ENCODE data around the gene RERE.

Gene RERE

DNA sequence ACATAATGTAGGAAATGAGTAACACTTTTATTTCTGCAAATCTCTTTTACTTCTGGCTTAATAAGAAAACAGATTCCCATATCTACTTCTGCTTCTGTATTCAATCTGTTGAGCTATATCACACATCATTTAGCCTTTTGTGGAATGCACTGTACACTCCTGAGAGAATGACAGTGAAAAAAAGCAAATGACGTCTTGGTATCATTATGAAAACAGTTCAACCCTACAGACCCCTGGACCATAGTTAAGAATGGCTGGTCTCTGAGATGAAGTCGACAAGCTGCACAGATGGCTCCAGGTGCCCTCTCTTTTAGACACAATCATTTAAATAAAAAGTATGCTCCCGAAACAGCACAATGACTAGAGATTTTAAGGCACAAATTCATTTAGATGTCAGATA is 247.0 kb downstream of the RERE start:
- no peak for DNase-seq (ENCODE audit: low read depth in 1 of 2, low spot score in 1 of 2)
- TF ChIP-seq JUND (IDR thresholded peaks at IDR 0.05; ENCODE audit: low read depth) = no peak
- in situ Hi-C loops (cut with HindIII; ENCODE audit: low pct_unique_long_range_greater_than_20kb, low sequenced_read_pairs) = no loop called here

DNA sequence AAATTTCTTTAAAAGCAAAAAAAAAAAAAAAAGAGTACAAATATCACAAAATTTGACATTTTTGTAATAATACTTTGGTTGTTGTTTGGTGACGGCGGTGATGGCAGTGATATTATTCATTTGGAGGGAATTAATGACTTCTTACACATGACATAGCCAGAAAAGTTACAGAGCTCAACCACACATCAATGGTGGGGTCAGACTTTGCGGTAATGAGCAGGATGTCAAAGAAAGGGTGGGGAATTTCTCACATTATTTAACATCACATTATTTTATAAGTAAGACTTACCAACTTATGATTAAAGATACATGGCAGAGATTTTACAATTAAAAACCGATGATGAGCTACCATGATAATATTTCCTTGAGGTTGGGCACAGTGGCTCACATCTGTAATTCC is 248.2 kb downstream of the RERE start:
- in situ Hi-C loops (cut with HindIII; ENCODE audit: low pct_unique_long_range_greater_than_20kb, low sequenced_read_pairs) = no loop called here
- DNase-seq (ENCODE audit: low read depth in 1 of 2, low spot score in 1 of 2) = no peak
- TF ChIP-seq JUND (IDR thresholded peaks at IDR 0.05; ENCODE audit: low read depth) = no peak

DNA sequence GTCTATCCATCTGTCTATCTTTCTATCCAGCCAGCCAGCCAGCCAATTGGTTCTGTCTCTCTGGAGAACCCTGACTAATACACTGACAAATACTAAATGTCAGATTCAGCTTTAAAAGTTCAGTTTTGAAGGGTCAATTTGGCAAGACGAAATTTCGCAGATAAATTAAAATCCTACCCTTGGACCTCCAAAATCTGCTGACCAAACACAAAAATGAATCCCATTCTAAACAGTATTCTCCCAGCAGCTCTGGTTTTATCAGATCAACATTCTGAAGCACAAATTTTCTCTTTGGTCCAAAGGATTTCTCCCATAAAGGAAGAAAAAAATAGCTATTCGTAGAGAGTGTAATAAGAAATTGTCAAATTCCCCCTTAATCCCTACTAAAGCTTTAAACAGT is 248.6 kb downstream of the RERE start:
- DNase-seq (ENCODE audit: low read depth in 1 of 2, low spot score in 1 of 2) = no peak
- in situ Hi-C loops (cut with HindIII; ENCODE audit: low pct_unique_long_range_greater_than_20kb, low sequenced_read_pairs) = no loop called here
- no peak for TF ChIP-seq JUND (IDR thresholded peaks at IDR 0.05; ENCODE audit: low read depth)

DNA sequence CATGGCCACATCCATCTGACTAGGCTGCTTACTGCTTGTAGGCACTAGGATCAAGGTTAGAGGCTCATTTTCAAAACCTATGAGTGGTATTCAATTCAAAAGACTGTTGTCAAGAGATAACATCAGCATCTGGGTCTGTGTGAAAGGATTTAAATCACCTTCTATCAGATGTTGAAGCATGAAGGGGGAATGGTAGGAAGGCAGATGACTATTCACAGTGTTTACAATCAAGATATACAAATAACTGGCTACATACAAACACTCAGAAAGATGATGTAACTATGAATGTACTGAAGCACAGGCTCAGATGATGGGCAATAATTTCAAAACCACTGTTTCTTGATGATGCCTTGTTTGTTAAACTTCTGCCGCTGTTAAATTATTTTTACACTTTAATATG is 250.3 kb downstream of the RERE start:
- TF ChIP-seq JUND (IDR thresholded peaks at IDR 0.05; ENCODE audit: low read depth) = no peak
- in situ Hi-C loops (cut with HindIII; ENCODE audit: low pct_unique_long_range_greater_than_20kb, low sequenced_read_pairs) = no loop called here
- DNase-seq (ENCODE audit: low read depth in 1 of 2, low spot score in 1 of 2) = no peak

DNA sequence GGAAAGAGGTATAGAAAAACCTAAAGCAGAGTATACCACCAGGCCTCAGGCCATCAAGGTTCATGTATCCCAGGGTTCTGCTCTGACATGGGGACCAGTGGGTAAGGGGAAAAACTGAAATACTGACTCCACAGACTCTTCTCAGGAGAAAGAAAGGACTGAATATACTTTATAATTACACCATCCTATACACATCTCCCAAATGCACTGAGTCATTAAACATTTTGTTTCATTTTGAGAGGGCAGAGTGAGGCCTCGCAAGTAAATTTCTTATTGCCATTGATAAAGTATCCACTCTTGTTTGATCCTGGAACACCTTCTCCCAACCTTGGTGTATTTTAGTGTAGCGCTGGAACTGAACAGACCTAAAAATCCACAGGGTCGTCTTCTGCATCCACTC is 251.6 kb downstream of the RERE start:
- no peak for DNase-seq (ENCODE audit: low read depth in 1 of 2, low spot score in 1 of 2)
- in situ Hi-C loops (cut with HindIII; ENCODE audit: low pct_unique_long_range_greater_than_20kb, low sequenced_read_pairs) = no loop called here
- TF ChIP-seq JUND (IDR thresholded peaks at IDR 0.05; ENCODE audit: low read depth) = no peak

DNA sequence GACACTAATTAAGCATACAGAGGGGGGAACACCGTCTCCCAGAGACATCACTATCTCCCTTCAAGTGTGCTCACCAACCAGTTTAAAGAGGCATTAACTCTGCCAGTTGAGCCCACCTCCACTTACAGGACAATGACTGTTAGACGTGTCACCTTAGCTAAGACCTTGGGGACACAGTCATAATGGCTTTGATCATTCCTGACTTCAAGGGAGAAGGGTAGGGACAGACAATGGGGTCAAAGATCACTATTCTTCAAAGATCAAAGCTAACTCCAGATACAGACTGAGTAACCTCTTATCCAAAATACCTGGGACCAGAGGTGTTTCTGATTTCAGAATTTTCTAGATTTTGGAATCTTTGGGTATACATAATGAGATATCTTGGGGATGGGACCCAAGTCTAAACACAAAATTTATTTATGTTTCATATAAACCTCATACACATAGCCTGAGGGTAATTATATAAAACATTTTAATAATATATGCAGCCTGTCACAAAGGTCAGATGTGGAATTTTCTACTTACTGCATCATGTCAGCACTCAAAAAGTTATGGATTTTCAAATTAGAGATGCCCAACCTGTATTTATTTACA is 253.4 kb downstream of the RERE start:
- in situ Hi-C loops (cut with HindIII; ENCODE audit: low pct_unique_long_range_greater_than_20kb, low sequenced_read_pairs) = no loop called here

DNA sequence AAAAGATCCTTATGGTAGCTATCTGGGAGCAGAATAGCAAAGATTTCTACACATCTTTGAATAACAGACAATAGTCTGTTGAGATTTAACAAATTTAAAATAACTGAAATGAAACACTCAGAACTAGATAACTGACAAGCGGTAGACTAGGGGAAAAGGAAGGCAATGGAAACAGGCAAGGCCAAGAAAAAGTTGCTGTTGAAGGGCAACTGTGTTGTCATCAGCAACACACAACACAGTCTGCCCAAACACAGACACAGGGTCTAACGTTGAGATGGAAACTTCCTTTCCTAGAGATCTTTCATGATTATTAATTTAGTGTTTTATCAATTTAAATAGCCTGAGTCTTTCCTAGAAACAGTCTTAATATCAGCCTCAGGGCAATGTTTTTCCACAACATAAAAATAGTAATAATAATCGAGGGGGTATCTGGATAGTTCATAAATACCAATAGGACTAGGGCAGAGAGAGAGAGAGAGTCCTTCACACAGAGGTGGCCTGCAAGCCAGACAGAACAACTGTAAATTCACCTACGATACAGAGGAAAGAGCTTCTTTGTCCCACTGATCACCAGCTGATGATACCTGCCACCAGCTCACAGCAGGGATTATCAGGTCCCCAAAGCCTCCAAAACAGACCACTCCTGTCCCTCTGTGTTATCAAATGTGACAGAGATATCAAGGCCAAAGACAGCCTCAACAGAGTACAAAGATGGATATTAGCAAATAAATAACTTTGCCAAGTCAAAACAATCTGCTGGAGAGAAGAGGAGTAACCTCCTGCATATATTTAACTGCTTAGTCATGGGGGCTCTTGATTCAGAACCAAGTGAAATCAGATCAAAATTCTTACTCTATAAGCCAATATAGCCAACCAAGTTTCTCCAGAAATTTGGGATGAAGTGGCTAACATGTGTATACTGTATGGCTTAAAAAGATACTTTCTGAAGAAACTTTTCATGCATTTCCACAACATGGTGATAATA is 254.3 kb downstream of the RERE start:
- TF ChIP-seq JUND (IDR thresholded peaks at IDR 0.05; ENCODE audit: low read depth) = no peak
- in situ Hi-C loops (cut with HindIII; ENCODE audit: low pct_unique_long_range_greater_than_20kb, low sequenced_read_pairs) = no loop called here
- DNase-seq (ENCODE audit: low read depth in 1 of 2, low spot score in 1 of 2) = no peak

More for the DNA sequence above, 253.4 kb downstream of the RERE start:
- no peak for TF ChIP-seq JUND (IDR thresholded peaks at IDR 0.05; ENCODE audit: low read depth)
- DNase-seq (ENCODE audit: low read depth in 1 of 2, low spot score in 1 of 2) = no peak

DNA sequence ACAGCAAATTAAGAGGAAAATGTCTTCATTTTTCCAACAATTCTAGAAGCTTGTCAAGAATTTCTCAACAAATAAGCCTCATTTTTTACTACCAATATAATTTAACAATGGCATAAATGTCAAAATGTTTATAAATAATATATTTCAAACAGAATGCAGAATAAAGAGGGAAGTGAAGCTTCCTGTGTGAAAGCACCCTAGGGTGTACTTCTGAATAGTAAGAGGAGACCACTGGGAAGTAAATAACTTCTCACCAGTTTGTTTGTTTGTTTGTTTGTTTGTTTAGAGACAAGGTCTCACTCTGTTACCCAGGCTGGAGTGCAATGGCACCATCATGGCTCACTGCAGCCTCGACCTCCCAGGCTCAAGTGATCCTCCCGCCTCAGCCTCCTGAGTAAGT is 255.2 kb downstream of the RERE start:
- DNase-seq (ENCODE audit: low read depth in 1 of 2, low spot score in 1 of 2) = no peak
- in situ Hi-C loops (cut with HindIII; ENCODE audit: low pct_unique_long_range_greater_than_20kb, low sequenced_read_pairs) = no loop called here
- TF ChIP-seq JUND (IDR thresholded peaks at IDR 0.05; ENCODE audit: low read depth) = no peak

DNA sequence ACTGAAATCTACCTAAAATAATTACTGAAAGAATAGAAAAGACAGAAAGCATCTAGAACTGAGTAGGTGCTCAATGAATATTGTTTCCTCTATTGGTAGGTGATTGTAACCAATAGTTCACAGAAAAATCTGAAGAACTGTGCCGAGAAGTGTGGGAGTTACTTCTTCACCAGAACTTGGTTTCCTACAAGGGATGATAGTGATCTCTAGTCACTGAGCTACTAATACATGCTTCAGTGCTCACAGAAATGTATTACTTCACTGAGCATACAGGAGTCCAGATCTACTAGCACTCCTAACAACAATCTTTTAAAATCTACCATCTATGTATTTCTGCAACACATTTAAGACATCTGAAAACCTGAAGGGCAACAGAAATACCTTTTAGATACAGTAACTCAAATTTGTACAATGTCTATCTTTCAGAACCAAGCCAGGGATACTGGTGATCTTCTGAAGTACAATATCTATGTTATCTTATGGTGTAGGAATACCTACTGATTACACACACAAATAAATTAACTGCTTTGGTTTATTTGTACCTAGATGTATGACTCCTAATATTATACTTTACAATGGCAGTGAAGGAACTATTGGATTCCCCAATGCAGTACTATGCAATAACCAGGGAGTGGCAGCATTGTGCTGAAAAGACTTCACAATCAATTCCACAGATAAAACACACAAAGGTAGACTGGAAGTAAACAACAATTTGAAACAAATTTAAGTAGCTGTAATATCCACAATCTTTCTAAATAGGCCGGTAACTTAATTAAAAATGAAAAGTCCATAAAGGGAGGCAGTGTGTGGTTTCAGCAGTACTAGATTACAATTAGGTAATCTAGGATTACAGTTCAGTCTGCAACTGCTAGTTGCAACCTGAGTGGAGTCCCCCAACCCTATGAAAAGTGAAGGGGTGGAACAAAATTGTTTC is 256.6 kb downstream of the RERE start:
- DNase-seq (ENCODE audit: low read depth in 1 of 2, low spot score in 1 of 2) = peak; percentile 7 to 55
- no peak for TF ChIP-seq JUND (IDR thresholded peaks at IDR 0.05; ENCODE audit: low read depth)
- in situ Hi-C loops (cut with HindIII; ENCODE audit: low pct_unique_long_range_greater_than_20kb, low sequenced_read_pairs) = no loop called here

DNA sequence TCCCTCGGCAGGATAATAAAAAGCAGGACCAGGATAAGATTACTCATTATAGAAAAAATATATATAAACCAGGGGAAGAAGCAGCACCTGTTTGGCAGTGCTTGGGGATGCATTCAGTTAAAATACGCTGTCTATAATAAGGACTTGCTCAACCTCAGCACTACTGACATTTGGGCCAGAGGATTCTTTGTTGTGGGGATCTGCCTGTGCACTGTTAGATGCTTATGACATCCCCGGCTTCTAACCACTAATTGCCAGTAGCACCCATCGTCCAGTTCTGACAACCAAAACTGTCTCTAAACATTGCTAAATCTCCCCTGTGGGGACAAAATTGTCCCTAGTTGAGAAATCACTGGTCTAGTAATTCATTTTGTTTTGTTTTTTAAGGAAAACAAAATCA is 257.4 kb downstream of the RERE start:
- no peak for DNase-seq (ENCODE audit: low read depth in 1 of 2, low spot score in 1 of 2)
- TF ChIP-seq JUND (IDR thresholded peaks at IDR 0.05; ENCODE audit: low read depth) = no peak
- in situ Hi-C loops (cut with HindIII; ENCODE audit: low pct_unique_long_range_greater_than_20kb, low sequenced_read_pairs) = no loop called here

DNA sequence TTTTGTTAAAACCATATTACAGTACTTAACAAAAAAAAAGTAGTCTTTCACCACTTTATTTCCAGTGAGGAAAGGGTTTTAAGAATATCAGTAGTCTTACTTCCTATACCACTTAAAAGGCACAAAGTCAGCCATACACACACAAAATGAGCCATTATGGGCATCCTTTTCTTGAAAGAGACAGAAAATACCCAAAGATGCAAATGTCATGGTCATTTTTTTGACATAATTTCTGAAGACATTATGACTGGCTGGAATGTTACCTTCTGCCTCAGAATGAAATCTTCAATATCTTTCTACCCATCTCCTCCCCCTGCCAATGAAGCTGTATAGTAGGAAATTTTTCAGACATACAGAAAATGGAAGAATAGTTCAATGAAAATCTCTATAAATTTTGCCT is 261.9 kb downstream of the RERE start:
- no peak for DNase-seq (ENCODE audit: low read depth in 1 of 2, low spot score in 1 of 2)
- TF ChIP-seq JUND (IDR thresholded peaks at IDR 0.05; ENCODE audit: low read depth) = no peak
- in situ Hi-C loops (cut with HindIII; ENCODE audit: low pct_unique_long_range_greater_than_20kb, low sequenced_read_pairs) = no loop called here

DNA sequence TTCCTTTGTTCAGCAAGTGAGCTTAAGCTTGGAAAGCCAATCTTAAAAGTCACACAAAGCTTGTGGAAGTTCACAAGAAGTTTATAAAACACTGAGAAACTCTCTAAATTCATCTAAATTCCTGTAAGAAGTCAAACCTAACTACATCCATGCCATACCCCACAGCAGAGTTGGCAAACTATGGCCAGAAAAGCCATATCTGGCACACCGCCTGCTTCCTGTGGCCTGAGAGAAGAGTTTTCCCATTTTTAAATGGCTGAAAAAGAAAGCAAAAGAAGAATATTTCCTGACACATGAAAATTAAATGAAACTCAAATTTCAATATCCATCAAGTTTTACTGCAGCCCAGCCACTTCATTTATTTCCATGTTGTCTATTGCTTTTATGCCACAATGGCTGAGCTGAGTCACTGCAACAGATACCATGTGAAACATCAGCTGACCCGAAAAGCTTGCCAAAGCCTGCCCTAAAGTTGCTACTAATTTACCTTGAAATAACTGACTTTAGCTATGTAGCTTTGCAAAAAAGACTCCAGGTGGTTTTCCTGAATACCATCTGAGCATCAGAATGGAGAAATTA is 262.4 kb downstream of the RERE start:
- in situ Hi-C loops (cut with HindIII; ENCODE audit: low pct_unique_long_range_greater_than_20kb, low sequenced_read_pairs) = no loop called here
- DNase-seq (ENCODE audit: low read depth in 1 of 2, low spot score in 1 of 2) = no peak
- TF ChIP-seq JUND (IDR thresholded peaks at IDR 0.05; ENCODE audit: low read depth) = no peak
